IMR-90 (cell line): ENCODE data around the gene DET1. TPM values are rescaled to one million over a fixed set of nuclear protein-coding genes. Genes with fewer than 3 reads are reported as not detected.

Experiments used
- ATAC-seq: fragments of 200-7000 bp; cut with Tn5 transposase; 2 replicates; pipeline ENCODE4 v1.9.1; 2020; ENCODE audit warnings: low read depth, mild to moderate bottlenecking, moderate library complexity
- BruUV-seq: library from RNA; stranded (reverse); fragments of 400-500 nt; replicated peaks from 2 replicates; lab custom pipeline; 2021; lab: Mats Ljungman, UMichigan
- CTCF ChIA-PET: fragments of 300-600 bp; formaldehyde crosslinking; extraction: SDS; loops from one replicate; lab custom pipeline; 2021; ENCODE audit warnings: antibody characterized with exemption; lab: Yijun Ruan, JAX
- POLR2A ChIA-PET: fragments of 300-600 bp; sonication (Branson Sonifier 250); formaldehyde crosslinking; loops from one replicate; lab custom pipeline; 2022; ENCODE audit warnings: antibody characterized with exemption; ENCODE audit not compliant: unreplicated experiment; lab: Charles Lee
- DNase-seq: peaks from one replicate; pipeline ENCODE4 v3.0.0; 2013
- H2AFZ ChIP-seq: replicated peaks from 2 replicates; pipeline ENCODE3; 2013; ENCODE audit warnings: low read length, mild to moderate bottlenecking; ENCODE audit not compliant: poor library complexity
- H2AK5ac ChIP-seq: 2 replicates; pipeline ENCODE4 v1.6.1; 2013; ENCODE audit warnings: low read depth, low read length, inconsistent platforms
- H2AK9ac ChIP-seq: replicated peaks from 2 replicates; pipeline ENCODE3; 2013; ENCODE audit warnings: mild to moderate bottlenecking, low read depth, low read length, moderate library complexity; ENCODE audit not compliant: poor library complexity
- H2BK120ac ChIP-seq: 2 replicates; pipeline ENCODE4 v1.6.1; 2013; ENCODE audit warnings: low read depth, low read length, inconsistent platforms
- H2BK15ac ChIP-seq: 3 replicates; pipeline ENCODE4 v1.6.1; 2013; ENCODE audit warnings: low read depth, low read length, inconsistent platforms
- H2BK20ac ChIP-seq: 2 replicates; pipeline ENCODE4 v1.6.1; 2013; ENCODE audit warnings: low read depth, mild to moderate bottlenecking, inconsistent platforms, low read length, moderate library complexity
- H2BK5ac ChIP-seq: 2 replicates; pipeline ENCODE4 v1.6.1; 2013; ENCODE audit warnings: mild to moderate bottlenecking, low read depth, low read length, inconsistent platforms; ENCODE audit not compliant: poor library complexity, severe bottlenecking
- H3K14ac ChIP-seq: replicated peaks from 2 replicates; pipeline ENCODE4 v1.6.1; 2013; ENCODE audit warnings: low read depth, low read length, inconsistent platforms
- H3K18ac ChIP-seq: 2 replicates; pipeline ENCODE4 v1.6.1; 2013; ENCODE audit warnings: low read depth, low read length, control low read depth
- H3K23ac ChIP-seq: 2 replicates; pipeline ENCODE4 v1.6.1; 2013; ENCODE audit warnings: low read depth, low read length, inconsistent platforms
- H3K27ac ChIP-seq: 2 replicates; pipeline ENCODE4 v1.5.1; 2013; ENCODE audit warnings: mild to moderate bottlenecking, control low read depth, low read length; ENCODE audit not compliant: insufficient read depth
- H3K27me3 ChIP-seq: 2 replicates; pipeline ENCODE4 v1.6.1; 2013; ENCODE audit warnings: low read length; ENCODE audit not compliant: control insufficient read depth, insufficient read depth
- H3K36me3 ChIP-seq: 2 replicates; pipeline ENCODE4 v1.6.1; 2013; ENCODE audit warnings: low read length, mixed read lengths; ENCODE audit not compliant: control insufficient read depth, insufficient read depth
- H3K4ac ChIP-seq: 2 replicates; pipeline ENCODE4 v1.6.1; 2013; ENCODE audit warnings: low read depth, low read length, inconsistent platforms
- H3K4me1 ChIP-seq: 2 replicates; pipeline ENCODE4 v1.6.1; 2013; ENCODE audit warnings: low read length, mixed read lengths; ENCODE audit not compliant: control insufficient read depth, insufficient read depth
- H3K4me2 ChIP-seq: 2 replicates; pipeline ENCODE4 v1.6.1; 2013; ENCODE audit warnings: low read depth, mild to moderate bottlenecking, control low read depth, low read length, moderate library complexity
- H3K4me3 ChIP-seq: 2 replicates; pipeline ENCODE4 v1.5.1; 2013; ENCODE audit warnings: low read depth, mild to moderate bottlenecking, control low read depth, low read length, moderate library complexity; ENCODE audit not compliant: insufficient read depth
- H3K56ac ChIP-seq: 2 replicates; pipeline ENCODE4 v1.6.1; 2013; ENCODE audit warnings: low read length, inconsistent platforms; ENCODE audit not compliant: insufficient read depth; ENCODE audit errors: extremely low read depth
- H3K79me1 ChIP-seq, 2 experiments: 2 replicates each; pipeline ENCODE4 v1.6.1; 2013; ENCODE audit warnings: low read length in 2 of 2, inconsistent platforms in 1 of 2, low read depth in 1 of 2
- H3K9ac ChIP-seq: 2 replicates; pipeline ENCODE4 v1.6.1; 2013; ENCODE audit warnings: low read depth, low read length, control low read depth
- H3K9me1 ChIP-seq: 2 replicates; pipeline ENCODE4 v1.6.1; 2013; ENCODE audit warnings: low read length, inconsistent platforms; ENCODE audit not compliant: insufficient read depth
- H3K9me3 ChIP-seq: 2 replicates; pipeline ENCODE4 v1.6.1; 2013; ENCODE audit warnings: low read length; ENCODE audit not compliant: control insufficient read depth, insufficient read depth
- H4K20me1 ChIP-seq: 2 replicates; pipeline ENCODE4 v1.6.1; 2013; ENCODE audit warnings: low read length, inconsistent platforms; ENCODE audit not compliant: insufficient read depth
- H4K5ac ChIP-seq: 2 replicates; pipeline ENCODE4 v1.6.1; 2013; ENCODE audit warnings: mild to moderate bottlenecking, low read depth, low read length, control low read depth
- H4K8ac ChIP-seq, 2 experiments: 2 replicates each; pipeline ENCODE4 v1.6.1; 2013; ENCODE audit warnings: low read depth in 2 of 2, low read length in 2 of 2, control low read depth in 1 of 2, inconsistent platforms in 1 of 2
- H4K91ac ChIP-seq: 2 replicates; pipeline ENCODE4 v1.6.1; 2013; ENCODE audit warnings: low read depth, low read length, inconsistent platforms; ENCODE audit not compliant: insufficient read depth
- BHLHE40 ChIP-seq: fragments of 150-350 bp; IDR thresholded peaks from 2 replicates; pipeline ENCODE4 v1.6.1; 2016; ENCODE audit warnings: mild to moderate bottlenecking, low read depth, low read length
- CEBPB ChIP-seq: IDR thresholded peaks from 2 replicates; pipeline ENCODE4 v1.6.1; 2012; ENCODE audit warnings: low read depth, low read length, improper control_type of control experiment
- CHD1 ChIP-seq: IDR thresholded peaks from 2 replicates; pipeline ENCODE4 v1.6.1; 2012; ENCODE audit warnings: low read depth, low read length, improper control_type of control experiment
- FOS ChIP-seq: fragments of 150-350 bp; IDR thresholded peaks from 2 replicates; pipeline ENCODE4 v1.6.1; 2016; ENCODE audit warnings: low read depth, low read length
- MAFK ChIP-seq: IDR thresholded peaks from 2 replicates; pipeline ENCODE4 v1.6.1; 2012; ENCODE audit warnings: low read depth, low read length, improper control_type of control experiment
- MAZ ChIP-seq: IDR thresholded peaks from 2 replicates; pipeline ENCODE4 v1.6.1; 2012; ENCODE audit warnings: low read depth, mild to moderate bottlenecking, low read length, improper control_type of control experiment, moderate library complexity, borderline replicate concordance
- MXI1 ChIP-seq: IDR thresholded peaks from 2 replicates; pipeline ENCODE4 v1.6.1; 2012; ENCODE audit warnings: low read depth, mild to moderate bottlenecking, low read length, moderate library complexity, borderline replicate concordance
- NFE2L2 ChIP-seq: fragments of 150-350 bp; IDR thresholded peaks from 2 replicates; pipeline ENCODE4 v1.6.1; 2016; ENCODE audit warnings: low read depth, mild to moderate bottlenecking, low read length
- POLR2A ChIP-seq: IDR thresholded peaks from 2 replicates; pipeline ENCODE4 v1.6.1; 2012; ENCODE audit warnings: mild to moderate bottlenecking, low read depth, low read length
- RAD21 ChIP-seq: IDR thresholded peaks from 2 replicates; pipeline ENCODE4 v1.6.1; 2012; ENCODE audit warnings: low read length, improper control_type of control experiment
- RCOR1 ChIP-seq: IDR thresholded peaks from 2 replicates; pipeline ENCODE4 v1.6.1; 2012; ENCODE audit warnings: mild to moderate bottlenecking, low read length, improper control_type of control experiment; ENCODE audit not compliant: insufficient replicate concordance
- RFX5 ChIP-seq: IDR thresholded peaks from 2 replicates; pipeline ENCODE4 v1.8.0; 2012; ENCODE audit warnings: low read depth, mild to moderate bottlenecking, low read length, moderate library complexity
- SMC3 ChIP-seq: fragments of 150-350 bp; IDR thresholded peaks from 2 replicates; pipeline ENCODE4 v1.6.1; 2016; ENCODE audit warnings: low read depth, mild to moderate bottlenecking, antibody characterized with exemption, low read length, moderate library complexity
- WGBS, 2 experiments: methylation state at CpG; one replicate each; pipeline versions ENCODE4 v1.1.5 to v1.1.7; 2013; ENCODE audit warnings: missing lambda C conversion rate in 2 of 2; ENCODE audit not compliant: insufficient read length in 1 of 2; ENCODE audit errors: extremely low coverage in 2 of 2; 5-methylcytosine and 5-hydroxymethylcytosine counted together
- dilution Hi-C: fragments of 300-500 bp; cut with HindIII; formaldehyde crosslinking; loops from one replicate; pipeline ENCODE4 v1.14.3; 2018; ENCODE audit warnings: low sequenced_read_pairs; ENCODE audit not compliant: unreplicated experiment
- in situ Hi-C: fragments of 300-500 bp; cut with MboI; formaldehyde crosslinking; loops from 3 replicates; pipeline ENCODE4 v1.14.3; 2019; ENCODE audit warnings: low sequenced_read_pairs, inconsistent platforms, mixed read lengths
- intact Hi-C: fragments of 100-400 bp; cut with micrococcal nuclease; formaldehyde crosslinking; loops from 2 replicates; pipeline ENCODE4 v1.10.0; 2022
- polyA plus RNA-seq, 3 experiments: library from polyadenylated mRNA; depleted of rRNA; stranded (reverse); fragments of >200 nt; gene quantifications; 2 replicates each; pipeline ENCODE4 v1.2.3, GENCODE V29; 2012; ENCODE audit warnings: low replicate concordance in 1 of 3
- total RNA-seq: library from RNA; depleted of rRNA; stranded (reverse); fragments of >200 nt; gene quantifications from 2 replicates; pipeline ENCODE4 v1.2.3, GENCODE V29; 2012
- TF ChIP-seq, protein P1 (sequence below): conservative IDR thresholded peaks from 2 replicates; pipeline ENCODE4 v1.5.1; 2012; ENCODE audit warnings: mild to moderate bottlenecking, low read depth, low read length, improper control_type of control experiment
- TF ChIP-seq, protein P2 (sequence below): fragments of 150-350 bp; IDR thresholded peaks from 2 replicates; pipeline ENCODE4 v1.6.1; 2016; ENCODE audit warnings: low read depth, mild to moderate bottlenecking, low read length, moderate library complexity, borderline replicate concordance
- TF ChIP-seq, protein P3 (sequence below): fragments of 150-350 bp; IDR thresholded peaks from 2 replicates; pipeline ENCODE4 v1.6.1; 2017; ENCODE audit warnings: mild to moderate bottlenecking, antibody characterized with exemption, low read length, low read depth

The DET1 gene
- total and polyA plus RNA-seq, 2 of the 4 experiments (the other 2 are of a cell fraction): 5.6 to 9.1 TPM

GRCh38 chr15:88498996-88499395 lies 47.5 kb downstream of the DET1 start:
- no peak overlapping the region for H2AK9ac ChIP-seq
- intact Hi-C loops: no loop called here
- no peak overlapping the region for H3K4ac ChIP-seq
- H3K56ac ChIP-seq: no peak overlapping the region
- no peak for ATAC-seq
- no peaks in the 10 kb centered on the region for H3K9me3 ChIP-seq
- BruUV-seq: no TSS peak
- no peak overlapping the region for H3K23ac ChIP-seq
- CTCF ChIA-PET: no interaction called here
- H2BK120ac ChIP-seq: no peak overlapping the region
- H3K18ac ChIP-seq: no peak overlapping the region
- no peak overlapping the region for H3K27ac ChIP-seq
- no peak for TF ChIP-seq FOS
- TF ChIP-seq, protein P1, sequence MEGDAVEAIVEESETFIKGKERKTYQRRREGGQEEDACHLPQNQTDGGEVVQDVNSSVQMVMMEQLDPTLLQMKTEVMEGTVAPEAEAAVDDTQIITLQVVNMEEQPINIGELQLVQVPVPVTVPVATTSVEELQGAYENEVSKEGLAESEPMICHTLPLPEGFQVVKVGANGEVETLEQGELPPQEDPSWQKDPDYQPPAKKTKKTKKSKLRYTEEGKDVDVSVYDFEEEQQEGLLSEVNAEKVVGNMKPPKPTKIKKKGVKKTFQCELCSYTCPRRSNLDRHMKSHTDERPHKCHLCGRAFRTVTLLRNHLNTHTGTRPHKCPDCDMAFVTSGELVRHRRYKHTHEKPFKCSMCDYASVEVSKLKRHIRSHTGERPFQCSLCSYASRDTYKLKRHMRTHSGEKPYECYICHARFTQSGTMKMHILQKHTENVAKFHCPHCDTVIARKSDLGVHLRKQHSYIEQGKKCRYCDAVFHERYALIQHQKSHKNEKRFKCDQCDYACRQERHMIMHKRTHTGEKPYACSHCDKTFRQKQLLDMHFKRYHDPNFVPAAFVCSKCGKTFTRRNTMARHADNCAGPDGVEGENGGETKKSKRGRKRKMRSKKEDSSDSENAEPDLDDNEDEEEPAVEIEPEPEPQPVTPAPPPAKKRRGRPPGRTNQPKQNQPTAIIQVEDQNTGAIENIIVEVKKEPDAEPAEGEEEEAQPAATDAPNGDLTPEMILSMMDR: no peak
- TF ChIP-seq POLR2A: no peak
- TF ChIP-seq CHD1: no peak
- no peak for TF ChIP-seq RCOR1
- TF ChIP-seq NFE2L2: no peak
- no peak for TF ChIP-seq RAD21
- no peak for TF ChIP-seq BHLHE40
- no peak for TF ChIP-seq MAFK
- no peak for TF ChIP-seq MXI1
- TF ChIP-seq MAZ: no peak
- TF ChIP-seq, protein P2, sequence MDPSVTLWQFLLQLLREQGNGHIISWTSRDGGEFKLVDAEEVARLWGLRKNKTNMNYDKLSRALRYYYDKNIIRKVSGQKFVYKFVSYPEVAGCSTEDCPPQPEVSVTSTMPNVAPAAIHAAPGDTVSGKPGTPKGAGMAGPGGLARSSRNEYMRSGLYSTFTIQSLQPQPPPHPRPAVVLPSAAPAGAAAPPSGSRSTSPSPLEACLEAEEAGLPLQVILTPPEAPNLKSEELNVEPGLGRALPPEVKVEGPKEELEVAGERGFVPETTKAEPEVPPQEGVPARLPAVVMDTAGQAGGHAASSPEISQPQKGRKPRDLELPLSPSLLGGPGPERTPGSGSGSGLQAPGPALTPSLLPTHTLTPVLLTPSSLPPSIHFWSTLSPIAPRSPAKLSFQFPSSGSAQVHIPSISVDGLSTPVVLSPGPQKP: no peak
- TF ChIP-seq SMC3: no peak
- TF ChIP-seq, protein P3, sequence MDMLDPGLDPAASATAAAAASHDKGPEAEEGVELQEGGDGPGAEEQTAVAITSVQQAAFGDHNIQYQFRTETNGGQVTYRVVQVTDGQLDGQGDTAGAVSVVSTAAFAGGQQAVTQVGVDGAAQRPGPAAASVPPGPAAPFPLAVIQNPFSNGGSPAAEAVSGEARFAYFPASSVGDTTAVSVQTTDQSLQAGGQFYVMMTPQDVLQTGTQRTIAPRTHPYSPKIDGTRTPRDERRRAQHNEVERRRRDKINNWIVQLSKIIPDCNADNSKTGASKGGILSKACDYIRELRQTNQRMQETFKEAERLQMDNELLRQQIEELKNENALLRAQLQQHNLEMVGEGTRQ: no peak
- no peak for TF ChIP-seq RFX5
- no peak for TF ChIP-seq CEBPB
- H2AFZ ChIP-seq: no peak overlapping the region
- H2BK15ac ChIP-seq: no peak overlapping the region
- no peak overlapping the region for H2AK5ac ChIP-seq
- H4K5ac ChIP-seq: no peak overlapping the region
- no peaks in the 10 kb centered on the region for H4K20me1 ChIP-seq
- H3K4me2 ChIP-seq: no peak overlapping the region
- DNase-seq: no peak
- no peak overlapping the region for H3K4me3 ChIP-seq
- no peak overlapping the region for H4K8ac ChIP-seq
- WGBS, 2 experiments: 100% methylated on average over 1 of the region's 3 CpGs; no CpG with 5 or more reads in 1 of the 2 experiments
- 0 out of 2 replicates have a peak, but pooled peaks cover 3% of the 10 kb centered on the region for H3K9me1 ChIP-seq
- H3K4me1 ChIP-seq: no peaks in the 10 kb centered on the region
- H4K91ac ChIP-seq: no peak overlapping the region
- no peaks in the 10 kb centered on the region; the same call in 1 of the 2 replicates for H3K36me3 ChIP-seq
- dilution Hi-C loops: no loop called here
- H2BK20ac ChIP-seq: no peak overlapping the region
- no peaks in the 10 kb centered on the region for H3K79me1 ChIP-seq
- POLR2A ChIA-PET: no interaction called here
- H3K14ac ChIP-seq: no peak overlapping the region
- H3K27me3 ChIP-seq: no peaks in the 10 kb centered on the region
- in situ Hi-C loops: loop anchor here (25.0 kb wide), 2 partner anchors 338 to 513 kb away; no protein-coding TSS in a partner anchor
- H2BK5ac ChIP-seq: no peak overlapping the region
- no peak overlapping the region for H3K9ac ChIP-seq
